Endothelial cell of umbilical vein (primary cell): ENCODE results near the gene NACA2. TPM values are rescaled to one million over a fixed set of nuclear protein-coding genes. Genes with fewer than 3 reads are reported as not detected.

Experiments
- BruUV-seq: library from RNA; stranded (reverse); fragments of 400-500 nt; replicated peaks from 2 replicates; lab custom pipeline; 2021; lab: Mats Ljungman, UMichigan
- CTCF ChIA-PET: fragments of 300-600, 350-600 bp; sonication (Branson Sonifier 250); formaldehyde crosslinking; loops from one replicate; lab custom pipeline; 2021; ENCODE audit warnings: antibody characterized with exemption, inconsistent platforms; lab: Charles Lee
- POLR2A ChIA-PET: fragments of 300-600, 350-600 bp; sonication (Branson Sonifier 250); formaldehyde crosslinking; loops from one replicate; lab custom pipeline; 2021; ENCODE audit warnings: antibody characterized with exemption, inconsistent platforms; lab: Charles Lee
- DNase-seq: peaks from one replicate; pipeline ENCODE4 v3.0.0-alpha.2; 2011; ENCODE audit warnings: low read depth, low spot score
- FAIRE-seq: peaks from 2 replicates; lab custom pipeline; 2011; peaks lifted over from hg19 to GRCh38; lab: Jason Lieb, UNC
- H2AFZ ChIP-seq: 2 replicates; pipeline ENCODE4 v1.6.0; 2012; ENCODE audit warnings: low read depth, low read length, control low read depth, inconsistent platforms
- H3K27ac ChIP-seq: 2 replicates; pipeline ENCODE4 v1.5.1; 2011; ENCODE audit warnings: low read depth, mild to moderate bottlenecking, control low read depth, low read length, moderate library complexity; ENCODE audit not compliant: insufficient read depth
- H3K27me3 ChIP-seq, 2 experiments: 2 replicates each; pipeline versions ENCODE4 v1.6.0 to v1.6.1; 2011; ENCODE audit warnings: low read length in 2 of 2, mixed read lengths in 1 of 2; ENCODE audit not compliant: control insufficient read depth in 2 of 2, insufficient read depth in 2 of 2
- H3K36me3 ChIP-seq, 2 experiments: 2 replicates in 1 of 2; 3 replicates in 1 of 2; pipeline ENCODE4 v1.5.1; 2011; ENCODE audit warnings: low read length in 2 of 2, mild to moderate bottlenecking in 1 of 2, moderate library complexity in 1 of 2; ENCODE audit not compliant: control insufficient read depth in 2 of 2, insufficient read depth in 2 of 2; ENCODE audit errors: extremely low read depth in 1 of 2
- H3K4me1 ChIP-seq: 3 replicates; pipeline ENCODE4 v1.5.1; 2011; ENCODE audit warnings: mild to moderate bottlenecking, low read length; ENCODE audit not compliant: control insufficient read depth, insufficient read depth; ENCODE audit errors: extremely low read depth
- H3K4me2 ChIP-seq: 2 replicates; pipeline ENCODE4 v1.6.1; 2011; ENCODE audit warnings: low read length, control low read depth, mixed read lengths; ENCODE audit not compliant: insufficient read depth
- H3K4me3 ChIP-seq, 3 experiments: fragments of 200-600 bp in 1 of 3; sonication (generic), shearing (Covaris generic) in 1 of 3; replicated peaks in 1 of 3; 2 replicates each; pipeline ENCODE4 v1.5.1; 2011 to 2016; ENCODE audit warnings: control low read depth in 3 of 3, low read length in 3 of 3, mild to moderate bottlenecking in 2 of 3, inconsistent platforms in 1 of 3, low read depth in 1 of 3, moderate library complexity in 1 of 3; ENCODE audit not compliant: insufficient read depth in 1 of 3
- H3K79me2 ChIP-seq: 2 replicates; pipeline ENCODE4 v1.6.0; 2012; ENCODE audit warnings: low read length, inconsistent platforms; ENCODE audit not compliant: control insufficient read depth, insufficient read depth
- H3K9ac ChIP-seq: replicated peaks from 2 replicates; pipeline ENCODE3; 2011; ENCODE audit warnings: low read length, control low read depth; ENCODE audit not compliant: insufficient read depth; ENCODE audit errors: extremely low read depth
- H3K9me1 ChIP-seq: replicated peaks from 3 replicates; pipeline ENCODE4 v1.6.0; 2011; ENCODE audit warnings: mild to moderate bottlenecking, low read length; ENCODE audit not compliant: control insufficient read depth, insufficient read depth; ENCODE audit errors: extremely low read depth
- H3K9me3 ChIP-seq: replicated peaks from 2 replicates; pipeline ENCODE4 v1.5.1; 2012; ENCODE audit warnings: low read length, inconsistent platforms; ENCODE audit not compliant: control insufficient read depth, insufficient read depth
- H4K20me1 ChIP-seq: replicated peaks from 2 replicates; pipeline ENCODE3; 2011; ENCODE audit warnings: mild to moderate bottlenecking, low read length; ENCODE audit not compliant: control insufficient read depth, insufficient read depth; ENCODE audit errors: extremely low read depth
- EZH2 ChIP-seq: IDR thresholded peaks from 2 replicates; pipeline ENCODE4 v1.6.1; 2012; ENCODE audit warnings: borderline replicate concordance, low read depth, mild to moderate bottlenecking, moderate library complexity, low read length, inconsistent platforms; ENCODE audit not compliant: severe bottlenecking
- FOS ChIP-seq: IDR thresholded peaks from 2 replicates; pipeline ENCODE4 v1.6.1; 2011; ENCODE audit warnings: mild to moderate bottlenecking, low read length, moderate library complexity, borderline replicate concordance; ENCODE audit not compliant: insufficient read depth
- GATA2 ChIP-seq: IDR thresholded peaks from 2 replicates; pipeline ENCODE4 v1.7.0; 2011; ENCODE audit warnings: low read depth, mild to moderate bottlenecking, moderate library complexity, mixed read lengths, low read length; ENCODE audit not compliant: insufficient read length, insufficient read depth
- JUN ChIP-seq: IDR thresholded peaks from 2 replicates; pipeline ENCODE4 v1.6.1; 2011; ENCODE audit warnings: borderline replicate concordance, low read depth; ENCODE audit not compliant: insufficient read length, insufficient read depth
- MYC ChIP-seq: IDR thresholded peaks from one replicate; pipeline ENCODE4 v1.6.1; 2011; ENCODE audit warnings: mild to moderate bottlenecking, low read depth, low read length
- POLR2A ChIP-seq: IDR thresholded peaks from 2 replicates; pipeline ENCODE4 v1.6.1; 2012; ENCODE audit warnings: low read depth, mild to moderate bottlenecking, control low read depth, low read length
- POLR2AphosphoS5 ChIP-seq: IDR thresholded peaks from 2 replicates; pipeline ENCODE4 v1.6.1; 2012; ENCODE audit warnings: low read depth, mild to moderate bottlenecking, control low read depth, low read length, moderate library complexity; ENCODE audit not compliant: insufficient read depth
- dilution Hi-C: fragments of 300-500 bp; cut with MboI; formaldehyde crosslinking; loops from one replicate; pipeline ENCODE4 v1.15.0; 2019; ENCODE audit warnings: low sequenced_read_pairs; ENCODE audit not compliant: extremely low pct_ligation_motif_present
- intact Hi-C: fragments of 100-400 bp; cut with micrococcal nuclease; formaldehyde crosslinking; loops from one replicate; pipeline ENCODE4 v1.10.0; 2022
- polyA plus RNA-seq, 4 experiments: library from polyadenylated mRNA; depleted of rRNA in 3 of 4; stranded (reverse) in 3 of 4; unstranded in 1 of 4; fragments of >200 nt; gene quantifications; 2 replicates each; pipeline versions ENCODE4 v1.2.1 to v1.2.3, GENCODE V29; 2011 to 2012; ENCODE audit warnings: missing spikeins in 1 of 4
- total RNA-seq: library from RNA; stranded (reverse); gene quantifications from 2 replicates; pipeline ENCODE4 v1.2.3, GENCODE V29; 2021
- TF ChIP-seq, protein P1 (sequence below), 2 donors: IDR thresholded peaks; 1 replicate in 1 of 2; 2 replicates in 1 of 2; pipeline ENCODE4 v1.5.1; 2011; ENCODE audit warnings: low read length in 2 of 2, mild to moderate bottlenecking in 2 of 2, moderate library complexity in 2 of 2, control low read depth in 1 of 2, inconsistent platforms in 1 of 2, low read depth in 1 of 2; ENCODE audit not compliant: insufficient read depth in 1 of 2; ENCODE audit errors: extremely low read depth in 1 of 2
- TF ChIP-seq, protein P2 (sequence below): IDR thresholded peaks from 2 replicates; pipeline ENCODE4 v1.6.1; 2011; ENCODE audit not compliant: insufficient read depth, insufficient read length

The NACA2 gene
- total and polyA plus RNA-seq, 2 donors (not counting 3 experiments of a cell fraction or from before 2014, with no cell fraction given): not detected

DNA sequence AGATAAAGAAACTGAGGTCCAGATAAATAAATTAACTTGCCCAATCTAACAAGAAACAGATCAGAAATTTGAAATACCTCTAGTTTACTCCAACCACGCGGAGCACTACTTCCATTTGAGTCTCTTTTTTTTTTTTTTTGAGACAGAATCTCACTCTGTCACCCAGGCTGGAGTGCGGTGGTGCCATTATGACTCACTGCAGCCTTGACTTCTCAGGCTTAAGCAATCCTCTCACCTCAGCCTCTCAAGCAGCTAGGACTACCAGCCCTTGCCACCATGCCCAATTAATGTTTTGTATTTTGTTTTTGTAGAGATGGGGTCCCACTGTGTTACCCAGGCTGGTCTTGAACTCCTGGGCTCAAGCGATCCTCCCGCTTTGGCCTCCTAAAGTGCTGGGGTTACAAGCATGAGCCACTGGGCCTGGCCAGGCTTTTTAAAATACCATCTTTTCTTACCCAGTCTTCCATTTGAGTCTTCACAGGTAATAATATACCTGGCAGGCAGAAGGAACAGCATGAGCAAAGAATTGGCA lies 3.3 kb upstream of the NACA2 start:
- TF ChIP-seq, protein P1, sequence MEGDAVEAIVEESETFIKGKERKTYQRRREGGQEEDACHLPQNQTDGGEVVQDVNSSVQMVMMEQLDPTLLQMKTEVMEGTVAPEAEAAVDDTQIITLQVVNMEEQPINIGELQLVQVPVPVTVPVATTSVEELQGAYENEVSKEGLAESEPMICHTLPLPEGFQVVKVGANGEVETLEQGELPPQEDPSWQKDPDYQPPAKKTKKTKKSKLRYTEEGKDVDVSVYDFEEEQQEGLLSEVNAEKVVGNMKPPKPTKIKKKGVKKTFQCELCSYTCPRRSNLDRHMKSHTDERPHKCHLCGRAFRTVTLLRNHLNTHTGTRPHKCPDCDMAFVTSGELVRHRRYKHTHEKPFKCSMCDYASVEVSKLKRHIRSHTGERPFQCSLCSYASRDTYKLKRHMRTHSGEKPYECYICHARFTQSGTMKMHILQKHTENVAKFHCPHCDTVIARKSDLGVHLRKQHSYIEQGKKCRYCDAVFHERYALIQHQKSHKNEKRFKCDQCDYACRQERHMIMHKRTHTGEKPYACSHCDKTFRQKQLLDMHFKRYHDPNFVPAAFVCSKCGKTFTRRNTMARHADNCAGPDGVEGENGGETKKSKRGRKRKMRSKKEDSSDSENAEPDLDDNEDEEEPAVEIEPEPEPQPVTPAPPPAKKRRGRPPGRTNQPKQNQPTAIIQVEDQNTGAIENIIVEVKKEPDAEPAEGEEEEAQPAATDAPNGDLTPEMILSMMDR (IDR thresholded peaks at IDR 0.05; ENCODE audit: extremely low read depth in 1 of 2, insufficient read depth in 1 of 2, low read depth in 1 of 2, low read length in 2 of 2): no peak
- TF ChIP-seq, protein P2, sequence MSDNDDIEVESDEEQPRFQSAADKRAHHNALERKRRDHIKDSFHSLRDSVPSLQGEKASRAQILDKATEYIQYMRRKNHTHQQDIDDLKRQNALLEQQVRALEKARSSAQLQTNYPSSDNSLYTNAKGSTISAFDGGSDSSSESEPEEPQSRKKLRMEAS: no peak
- TF ChIP-seq POLR2AphosphoS5: no peak
- no peak for TF ChIP-seq EZH2
- TF ChIP-seq POLR2A: no peak
- no peak for TF ChIP-seq GATA2
- TF ChIP-seq MYC: no peak
- TF ChIP-seq FOS: no peak
- TF ChIP-seq JUN: no peak
- intact Hi-C loops: no loop called here
- no peak overlapping the region for H3K9ac ChIP-seq
- H2AFZ ChIP-seq: no peak overlapping the region
- DNase-seq (no peak), FAIRE-seq (no peak)
- no peaks in the 10 kb centered on the region for H3K9me1 ChIP-seq
- dilution Hi-C loops: no loop called here
- ChIA-PET CTCF (no interaction called here), POLR2A (no interaction called here)
- H3K27ac ChIP-seq: no peak overlapping the region
- no peaks in the 10 kb centered on the region for H4K20me1 ChIP-seq
- no peaks in the 10 kb centered on the region for H3K4me1 ChIP-seq
- no peaks in the 10 kb centered on the region for H3K79me2 ChIP-seq
- H3K4me3 ChIP-seq: no peak overlapping the region
- H3K27me3 ChIP-seq: peaks cover 2 to 15% of the 10 kb centered on the region in 2 experiments
- H3K4me2 ChIP-seq: no peak overlapping the region
- no peaks in the 10 kb centered on the region for H3K36me3 ChIP-seq
- no TSS peak for BruUV-seq
- no peaks in the 10 kb centered on the region for H3K9me3 ChIP-seq
